Pancreas (tissue), 10 donors: Measurements from ENCODE around the gene NSMF. TPM values are rescaled to one million over a fixed set of nuclear protein-coding genes. Genes with fewer than 3 reads are reported as not detected.
"Not testable (repeated sequence)": the region's sequence is repeated elsewhere in the genome, so short reads cannot be mapped to it uniquely, and the experiment has no call there.

Experiments
- ATAC-seq, 4 donors: fragments of 200-7000 bp; cut with Tn5 transposase; one replicate each; pipeline versions ENCODE4 v1.8.0 to v1.9.1; 2020; ENCODE audit warnings: mild to moderate bottlenecking in 4 of 4, moderate library complexity in 4 of 4
- DNase-seq, 6 donors: peaks; one replicate each; pipeline ENCODE4 v3.0.0-alpha.2; 2020
- FAIRE-seq: peaks from 2 replicates; lab custom pipeline; 2012; peaks lifted over from hg19 to GRCh38; lab: Jason Lieb, UNC
- H3K27ac ChIP-seq, 4 donors: fragments of 200-600 bp; sonication (generic); 1 replicate in 3 of 4; 2 replicates in 1 of 4; pipeline versions ENCODE4 v1.5.0 to v1.8.0; 2020
- H3K27me3 ChIP-seq, 4 donors: fragments of 200-600 bp; one replicate each; pipeline ENCODE4 v1.8.0; 2021
- H3K36me3 ChIP-seq, 3 donors: fragments of 200-600 bp; sonication (generic) in 1 of 3; one replicate each; pipeline versions ENCODE4 v1.5.0 to v1.8.0; 2020 to 2021
- H3K4me1 ChIP-seq, 3 donors: fragments of 200-600 bp; one replicate each; pipeline ENCODE4 v1.8.0; 2021
- H3K4me3 ChIP-seq, 4 donors: fragments of 200-600 bp; sonication (generic) in 2 of 4; one replicate each; pipeline versions ENCODE4 v1.5.0 to v1.8.0; 2020 to 2021
- H3K9me3 ChIP-seq, 4 donors: fragments of 200-600 bp; one replicate each; pipeline ENCODE4 v1.8.0; 2021
- CTCF ChIP-seq, 4 donors: fragments of 200-600 bp; sonication (generic) in 3 of 4; IDR thresholded peaks; one replicate each; pipeline versions ENCODE4 v1.5.0 to v1.8.0; 2021; ENCODE audit warnings: antibody characterized with exemption in 4 of 4
- WGBS, 2 donors: extraction: QIAGEN DNeasy Blood & Tissue Kit; methylation state at CpG; one replicate each; pipeline ENCODE4 v1.1.7; 2013; 5-methylcytosine and 5-hydroxymethylcytosine counted together
- intact Hi-C, 3 donors: fragments of 100-400 bp; cut with DNase I; formaldehyde crosslinking; loops; one replicate each; pipeline versions ENCODE4 v1.11.1 to v1.14.2; 2022
- polyA plus RNA-seq, 2 donors: library from polyadenylated mRNA; stranded (reverse); fragments of 200-250 nt; gene quantifications; one replicate each; pipeline ENCODE4 v1.2.3, GENCODE V29; 2013
- total RNA-seq, 6 donors: library from RNA; stranded (reverse); fragmentation: NEBNext Ultra II Directional in 4 of 6; extraction: Animal tissue kit (Norgen Biotek cat#: 25700) in 4 of 6; gene quantifications; one replicate each; pipeline versions ENCODE4 v1.2.1 to v1.2.4, GENCODE V29; 2021 to 2023
- donor health status: healthy with polysubstance abuse.
- donor health status: DM: no; HTN: no; CAD: no; lungs with moderate emphysema.
- donor health status: DM: no; HTN: no; CAD: no.
- donor health status: control.
- donor health status: control.
- donor health status: Bipolar disorder and iron deficiency.
- donor health status: DM: yes; HTN: yes; CAD: no.
- donor health status: DM: no; HTN: no; CAD: no.
- donor health status: DM: no; HTN: no; CAD: no.
- donor health status: DM: yes; HTN: yes; CAD: no.

Gene NSMF
- total and polyA plus RNA-seq, 8 donors, result 22.0 to 81.0 (median 30.0) TPM

- peaks cover 0 to 13% (median 0%) of the 10 kb centered on the region in 3 donors for H3K36me3 ChIP-seq
- no peaks in the 10 kb centered on the region for H3K27me3 ChIP-seq
- no peak for TF ChIP-seq CTCF (IDR thresholded peaks at IDR 0.05)
- WGBS, 2 donors, result 90 to 92% methylated on average over 17 of the region's 17 CpGs
- H3K4me3 ChIP-seq, result no peak overlapping the region
- no peak overlapping the region for H3K27ac ChIP-seq
- no peak for FAIRE-seq
- intact Hi-C loops, result no loop called here
- no peak for ATAC-seq
- peak in 4 of 6 donors; percentile 25 to 79 (median 34) for DNase-seq
- no peaks in the 10 kb centered on the region for H3K9me3 ChIP-seq
- H3K4me1 ChIP-seq, result peaks cover 0 to 6% (median 0%) of the 10 kb centered on the region in 3 donors
Observed at GRCh38 chr9:137452006-137452760, 7.0 kb downstream of the NSMF start.

GRCh38 chr9:137451264-137452005 is 7.7 kb downstream of the NSMF start:
- H3K36me3 ChIP-seq, result peaks cover 0 to 13% (median 0%) of the 10 kb centered on the region in 3 donors
- peak in 1 of 6 donors; percentile 3 for DNase-seq
- H3K4me3 ChIP-seq, ATAC-seq, H3K27me3 ChIP-seq, FAIRE-seq, H3K4me1 ChIP-seq, H3K27ac ChIP-seq, intact Hi-C loops, H3K9me3 ChIP-seq: not testable (repeated sequence)
- whole genome bisulfite sequencing, 2 donors, result 91 to 95% methylated on average over 9 to 12 of the region's 31 CpGs

- ATAC-seq, FAIRE-seq, H3K27ac ChIP-seq, H3K4me3 ChIP-seq, H3K9me3 ChIP-seq, H3K27me3 ChIP-seq, intact Hi-C loops, H3K4me1 ChIP-seq: not testable (repeated sequence)
- peaks cover 0 to 13% (median 0%) of the 10 kb centered on the region in 3 donors for H3K36me3 ChIP-seq
- WGBS, 2 donors, result 87 to 96% methylated on average over 21 of the region's 24 CpGs
- DNase-seq, result peak in 2 of 6 donors; percentile 3 to 11
Observed at GRCh38 chr9:137450539-137451222, 8.5 kb downstream of the NSMF start.

- peaks cover 0 to 13% (median 0%) of the 10 kb centered on the region in 3 donors for H3K36me3 ChIP-seq
- WGBS, 2 donors, result 93 to 94% methylated on average over 17 to 18 of the region's 18 CpGs
- H3K27ac ChIP-seq, result no peak overlapping the region
- no peaks in the 10 kb centered on the region for H3K9me3 ChIP-seq
- no peak overlapping the region for H3K4me3 ChIP-seq
- TF ChIP-seq CTCF (IDR thresholded peaks at IDR 0.05), result no peak
- ATAC-seq (no peak), FAIRE-seq (no peak), DNase-seq (peak in 5 of 6 donors; percentile 3 to 69 (median 28))
- H3K27me3 ChIP-seq, result no peaks in the 10 kb centered on the region
- peaks cover 0 to 9% (median 4%) of the 10 kb centered on the region in 3 donors for H3K4me1 ChIP-seq
- intact Hi-C loops, result no loop called here
Observed at GRCh38 chr9:137449931-137450538, 9.1 kb downstream of the NSMF start.

GRCh38 chr9:137449081-137449844 is 9.9 kb downstream of the NSMF start:
- Histone ChIP-seq H3K4me3 (no peak overlapping the region), H3K4me1 (peaks cover 0 to 6% (median 4%) of the 10 kb centered on the region in 3 donors), H3K36me3 (peaks cover 0 to 13% (median 0%) of the 10 kb centered on the region in 3 donors), H3K27me3 (no peaks in the 10 kb centered on the region), H3K27ac (no peak overlapping the region), H3K9me3 (no peaks in the 10 kb centered on the region)
- ATAC-seq (no peak), DNase-seq (peak in 5 of 6 donors; percentile 3 to 67 (median 34)), FAIRE-seq (no peak)
- intact Hi-C loops, result no loop called here
- no peak for TF ChIP-seq CTCF (IDR thresholded peaks at IDR 0.05)
- WGBS, 2 donors, result 90 to 91% methylated on average over 36 of the region's 36 CpGs
